ENCODE data around the gene COPS8.

Gene COPS8

GRCh38 chr2:237102428-237102827 lies 16.7 kb downstream of the COPS8 start:
- no peak for DNase-seq

GRCh38 chr2:237109421-237109934 lies 23.8 kb downstream of the COPS8 start:
- no peak for DNase-seq

- no peak for DNase-seq
Measured at GRCh38 chr2:237113026-237113795, 27.5 kb downstream of the COPS8 start.

GRCh38 chr2:237115870-237116269 lies 30.2 kb downstream of the COPS8 start:
- DNase-seq, result no peak

- no peak for DNase-seq
Measured at GRCh38 chr2:237116431-237116830, 30.7 kb downstream of the COPS8 start.

- no peak for DNase-seq
Measured at GRCh38 chr2:237118025-237118424, 32.3 kb downstream of the COPS8 start.

- no peak for DNase-seq
Measured at GRCh38 chr2:237118561-237119155, 33.0 kb downstream of the COPS8 start.

GRCh38 chr2:237120916-237121315 lies 35.2 kb downstream of the COPS8 start:
- DNase-seq, result no peak

GRCh38 chr2:237121321-237121720 lies 35.6 kb downstream of the COPS8 start:
- no peak for DNase-seq

GRCh38 chr2:237122214-237122666 lies 36.6 kb downstream of the COPS8 start:
- DNase-seq, result peak; percentile 66 to 71

GRCh38 chr2:237124820-237125219 lies 39.1 kb downstream of the COPS8 start:
- no peak for DNase-seq

GRCh38 chr2:237125967-237126366 lies 40.3 kb downstream of the COPS8 start:
- no peak for DNase-seq

GRCh38 chr2:237126519-237127174 lies 41.0 kb downstream of the COPS8 start:
- no peak for DNase-seq

- peak; percentile 60 to 66 for DNase-seq
Measured at GRCh38 chr2:237128026-237128703, 42.5 kb downstream of the COPS8 start.

- no peak for DNase-seq
Measured at GRCh38 chr2:237128845-237129592, 43.3 kb downstream of the COPS8 start.

GRCh38 chr2:237129625-237130263 lies 44.1 kb downstream of the COPS8 start:
- no peak for DNase-seq

GRCh38 chr2:237130562-237131421 lies 45.1 kb downstream of the COPS8 start:
- no peak for DNase-seq

GRCh38 chr2:237131749-237132533 lies 46.3 kb downstream of the COPS8 start:
- no peak for DNase-seq

GRCh38 chr2:237132799-237133198 lies 47.1 kb downstream of the COPS8 start:
- DNase-seq, result no peak
